ENCODE results near the gene SUV39H1.

DNA sequence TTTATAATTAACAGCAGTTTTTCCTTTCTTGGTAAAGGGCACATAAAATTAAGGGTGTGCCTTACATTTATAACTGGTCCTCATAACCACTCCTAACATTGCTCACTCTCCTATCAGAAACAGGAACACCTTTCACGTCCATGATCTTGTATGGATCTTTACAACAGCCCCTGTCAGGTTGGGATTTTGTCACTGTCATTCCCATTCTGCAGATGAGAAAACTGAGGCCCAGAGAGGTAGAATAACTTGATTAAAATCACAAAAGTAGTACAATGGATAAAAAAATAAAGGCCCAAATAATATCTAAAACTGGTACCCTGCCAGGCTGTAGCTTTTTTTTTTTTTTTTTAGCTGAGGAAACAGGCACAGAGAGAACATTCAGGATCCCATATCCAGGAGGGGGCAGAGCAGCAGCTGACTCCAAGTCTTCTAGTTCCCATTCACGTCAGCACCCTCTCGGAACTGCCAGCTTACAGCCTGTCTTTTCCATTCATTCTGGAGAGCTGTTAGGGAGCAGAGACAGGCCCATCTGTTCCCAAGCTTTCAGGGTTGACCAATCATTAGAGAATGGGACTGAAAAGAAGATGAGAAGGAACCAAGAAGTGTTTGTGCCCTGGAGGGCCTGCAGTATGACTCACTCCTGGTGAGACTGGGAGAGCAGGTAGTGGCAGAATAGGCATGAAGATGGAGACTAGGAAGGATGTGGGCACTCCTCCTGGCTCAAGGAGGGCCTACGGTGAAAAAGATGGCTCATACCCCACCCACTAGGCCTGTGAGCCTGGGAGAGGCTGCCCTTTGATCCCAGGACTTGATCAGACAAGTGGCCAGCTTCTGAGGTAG lies 7.3 kb downstream of the SUV39H1 start:
- TF ChIP-seq, protein P1, sequence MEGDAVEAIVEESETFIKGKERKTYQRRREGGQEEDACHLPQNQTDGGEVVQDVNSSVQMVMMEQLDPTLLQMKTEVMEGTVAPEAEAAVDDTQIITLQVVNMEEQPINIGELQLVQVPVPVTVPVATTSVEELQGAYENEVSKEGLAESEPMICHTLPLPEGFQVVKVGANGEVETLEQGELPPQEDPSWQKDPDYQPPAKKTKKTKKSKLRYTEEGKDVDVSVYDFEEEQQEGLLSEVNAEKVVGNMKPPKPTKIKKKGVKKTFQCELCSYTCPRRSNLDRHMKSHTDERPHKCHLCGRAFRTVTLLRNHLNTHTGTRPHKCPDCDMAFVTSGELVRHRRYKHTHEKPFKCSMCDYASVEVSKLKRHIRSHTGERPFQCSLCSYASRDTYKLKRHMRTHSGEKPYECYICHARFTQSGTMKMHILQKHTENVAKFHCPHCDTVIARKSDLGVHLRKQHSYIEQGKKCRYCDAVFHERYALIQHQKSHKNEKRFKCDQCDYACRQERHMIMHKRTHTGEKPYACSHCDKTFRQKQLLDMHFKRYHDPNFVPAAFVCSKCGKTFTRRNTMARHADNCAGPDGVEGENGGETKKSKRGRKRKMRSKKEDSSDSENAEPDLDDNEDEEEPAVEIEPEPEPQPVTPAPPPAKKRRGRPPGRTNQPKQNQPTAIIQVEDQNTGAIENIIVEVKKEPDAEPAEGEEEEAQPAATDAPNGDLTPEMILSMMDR (IDR thresholded peaks at IDR 0.05) = no peak
- TF ChIP-seq POLR2A (IDR thresholded peaks at IDR 0.05) (no peak), POLR2AphosphoS5 (IDR thresholded peaks at IDR 0.05) (no peak)

Data from suprapubic skin (tissue), 4 donors.